ENCODE measurements around the gene GRM3. TPM values are rescaled to one million over a fixed set of nuclear protein-coding genes. Genes with fewer than 3 reads are reported as not detected.

The GRM3 gene
- total and polyA plus RNA-seq, 4 donors, result 0.17 TPM; not detected in 3

DNA sequence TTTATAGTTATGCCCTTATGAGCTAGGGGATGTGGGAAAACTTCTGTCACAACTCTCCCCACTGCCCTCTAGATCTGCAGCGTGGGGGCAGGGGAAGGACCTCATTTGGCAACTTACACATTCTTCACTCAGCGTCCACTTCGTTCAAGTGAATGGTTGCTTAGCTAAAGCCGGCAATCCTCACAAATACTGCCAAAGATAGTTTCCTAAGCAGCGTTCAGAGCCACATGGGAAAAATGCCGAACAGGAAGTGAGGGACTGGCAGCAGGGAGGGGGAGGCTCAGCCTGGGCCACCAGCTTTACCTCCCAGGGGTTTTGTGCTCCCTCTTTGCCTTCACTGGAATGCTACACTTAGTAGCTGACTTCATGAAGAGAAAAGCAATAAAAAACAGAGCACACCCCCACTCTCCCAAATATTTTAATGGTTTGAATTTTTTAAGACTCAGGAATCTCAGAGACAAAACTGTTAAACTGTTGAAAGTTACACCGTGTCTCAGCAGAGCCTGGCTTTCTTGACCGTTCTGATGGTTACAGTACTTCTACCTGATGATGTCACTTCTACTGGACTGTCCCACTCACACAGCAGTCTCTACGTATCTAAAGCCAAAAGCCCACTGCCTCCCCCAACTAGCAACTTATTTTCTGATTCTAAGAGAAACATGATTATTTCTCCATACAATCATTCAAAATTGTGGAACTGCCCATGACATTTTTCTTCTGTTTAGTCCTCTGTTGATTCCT is 10.4 kb downstream of the GRM3 start:
- H3K36me3 ChIP-seq (ENCODE audit: control insufficient read depth in 4 of 4, insufficient read depth in 4 of 4, low read length in 4 of 4), result no peaks in the 10 kb centered on the region
- H3K9ac ChIP-seq (ENCODE audit: insufficient read depth in 1 of 2, low read length in 2 of 2), result peak overlapping the region in 1 of 2 donors; percentile 1
- peak; percentile 79 to 93 (median 91) for DNase-seq
- no peaks in the 10 kb centered on the region for H3K9me3 ChIP-seq (ENCODE audit: control insufficient read depth in 4 of 4, insufficient read depth in 3 of 4, low read length in 3 of 4)
- no peak overlapping the region for H3K27ac ChIP-seq (ENCODE audit: low read depth in 1 of 2, low read length in 1 of 2)
- H3K27me3 ChIP-seq (ENCODE audit: control insufficient read depth in 3 of 3, insufficient read depth in 3 of 3, low read length in 2 of 3), result no peaks in the 10 kb centered on the region
- no peak overlapping the region for H3K4me3 ChIP-seq
- H3K4me1 ChIP-seq (ENCODE audit: control insufficient read depth in 5 of 5, insufficient read depth in 5 of 5, low read length in 5 of 5), result peaks cover 0 to 8% (median 0%) of the 10 kb centered on the region in 5 donors
- TF ChIP-seq, protein P1, sequence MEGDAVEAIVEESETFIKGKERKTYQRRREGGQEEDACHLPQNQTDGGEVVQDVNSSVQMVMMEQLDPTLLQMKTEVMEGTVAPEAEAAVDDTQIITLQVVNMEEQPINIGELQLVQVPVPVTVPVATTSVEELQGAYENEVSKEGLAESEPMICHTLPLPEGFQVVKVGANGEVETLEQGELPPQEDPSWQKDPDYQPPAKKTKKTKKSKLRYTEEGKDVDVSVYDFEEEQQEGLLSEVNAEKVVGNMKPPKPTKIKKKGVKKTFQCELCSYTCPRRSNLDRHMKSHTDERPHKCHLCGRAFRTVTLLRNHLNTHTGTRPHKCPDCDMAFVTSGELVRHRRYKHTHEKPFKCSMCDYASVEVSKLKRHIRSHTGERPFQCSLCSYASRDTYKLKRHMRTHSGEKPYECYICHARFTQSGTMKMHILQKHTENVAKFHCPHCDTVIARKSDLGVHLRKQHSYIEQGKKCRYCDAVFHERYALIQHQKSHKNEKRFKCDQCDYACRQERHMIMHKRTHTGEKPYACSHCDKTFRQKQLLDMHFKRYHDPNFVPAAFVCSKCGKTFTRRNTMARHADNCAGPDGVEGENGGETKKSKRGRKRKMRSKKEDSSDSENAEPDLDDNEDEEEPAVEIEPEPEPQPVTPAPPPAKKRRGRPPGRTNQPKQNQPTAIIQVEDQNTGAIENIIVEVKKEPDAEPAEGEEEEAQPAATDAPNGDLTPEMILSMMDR (IDR thresholded peaks at IDR 0.05; ENCODE audit: control extremely low read depth, extremely low read depth), result no peak
- WGBS, 2 donors, result 43 to 64% methylated on average over 9 of the region's 9 CpGs
- no peak for ATAC-seq (ENCODE audit: insufficient read depth, low FRiP score)

DNA sequence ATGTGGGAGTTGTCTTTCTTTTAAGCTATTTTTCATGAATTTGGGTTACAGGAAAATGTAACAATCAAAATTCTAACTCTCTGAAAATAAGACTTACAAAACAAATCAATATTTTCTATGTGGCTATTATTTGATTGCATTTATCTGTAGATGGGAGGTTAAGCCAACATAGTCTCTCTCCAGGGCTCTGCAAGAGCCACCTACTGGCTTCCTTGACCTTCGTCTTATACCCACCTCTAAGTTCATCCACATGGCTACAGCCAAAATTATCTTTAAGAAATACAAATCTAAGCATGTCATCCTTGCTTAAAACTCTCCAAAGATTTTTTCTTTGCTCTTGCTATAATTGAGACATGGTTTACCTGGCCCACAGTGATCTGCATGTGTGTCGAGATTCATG is 14.2 kb downstream of the GRM3 start:
- Histone ChIP-seq H3K27me3 (ENCODE audit: control insufficient read depth in 3 of 3, insufficient read depth in 3 of 3, low read length in 2 of 3) (no peaks in the 10 kb centered on the region), H3K27ac (ENCODE audit: low read depth in 1 of 2, low read length in 1 of 2) (no peak overlapping the region), H3K9ac (ENCODE audit: insufficient read depth in 1 of 2, low read length in 2 of 2) (no peak overlapping the region), H3K4me1 (ENCODE audit: control insufficient read depth in 5 of 5, insufficient read depth in 5 of 5, low read length in 5 of 5) (peaks cover 0 to 8% (median 0%) of the 10 kb centered on the region in 5 donors), H3K4me3 (no peak overlapping the region), H3K9me3 (ENCODE audit: control insufficient read depth in 4 of 4, insufficient read depth in 3 of 4, low read length in 3 of 4) (no peaks in the 10 kb centered on the region), H3K36me3 (ENCODE audit: control insufficient read depth in 4 of 4, insufficient read depth in 4 of 4, low read length in 4 of 4) (no peaks in the 10 kb centered on the region)
- TF ChIP-seq, protein P1 (IDR thresholded peaks at IDR 0.05; ENCODE audit: control extremely low read depth, extremely low read depth), result no peak
- 87 to 91% methylated on average over 2 of the region's 2 CpGs for WGBS, 2 donors
- ATAC-seq (ENCODE audit: insufficient read depth, low FRiP score) (no peak), DNase-seq (no peak)

DNA sequence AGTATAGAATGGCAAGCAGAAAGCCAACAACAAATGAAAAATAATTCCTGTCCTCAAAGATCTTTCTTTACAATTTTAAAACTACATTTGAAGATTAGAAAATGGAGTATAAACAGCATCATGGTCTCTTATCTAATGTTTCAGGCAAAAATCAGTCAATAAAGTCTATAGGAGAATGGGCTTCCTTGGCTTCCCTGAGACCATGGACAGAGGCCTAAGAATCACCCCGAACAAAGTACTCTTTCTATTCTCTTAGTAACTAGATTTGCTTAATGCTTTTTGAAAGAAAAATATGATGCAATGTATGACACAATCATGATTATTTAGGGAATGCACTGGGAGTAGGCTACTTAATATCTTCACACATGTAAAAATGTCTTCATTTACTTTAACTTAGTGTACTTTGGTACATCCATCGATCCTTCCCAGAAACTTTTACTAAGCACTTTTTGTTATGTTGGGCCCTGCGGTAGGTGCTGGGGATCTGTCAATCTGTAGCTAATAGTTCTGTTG is 17.3 kb downstream of the GRM3 start:
- TF ChIP-seq, protein P1 (IDR thresholded peaks at IDR 0.05; ENCODE audit: control extremely low read depth, extremely low read depth), result no peak
- no peak for DNase-seq
- ATAC-seq (ENCODE audit: insufficient read depth, low FRiP score), result no peak
- no peaks in the 10 kb centered on the region for H3K4me1 ChIP-seq (ENCODE audit: control insufficient read depth in 5 of 5, insufficient read depth in 5 of 5, low read length in 5 of 5)
- H3K9me3 ChIP-seq (ENCODE audit: control insufficient read depth in 4 of 4, insufficient read depth in 3 of 4, low read length in 3 of 4), result no peaks in the 10 kb centered on the region
- H3K27me3 ChIP-seq (ENCODE audit: control insufficient read depth in 3 of 3, insufficient read depth in 3 of 3, low read length in 2 of 3), result no peaks in the 10 kb centered on the region
- no peak overlapping the region for H3K9ac ChIP-seq (ENCODE audit: insufficient read depth in 1 of 2, low read length in 2 of 2)
- H3K36me3 ChIP-seq (ENCODE audit: control insufficient read depth in 4 of 4, insufficient read depth in 4 of 4, low read length in 4 of 4), result no peaks in the 10 kb centered on the region
- H3K27ac ChIP-seq (ENCODE audit: low read depth in 1 of 2, low read length in 1 of 2), result no peak overlapping the region
- WGBS, 2 donors, result 91% methylated on average over 3 of the region's 3 CpGs
- no peak overlapping the region for H3K4me3 ChIP-seq
